Parathyroid adenoma (tissue), 2 donors: ENCODE measurements around the gene KLHL29.

ENCODE experiments used
- H2AFZ ChIP-seq: fragments of 300-600 bp; sonication (generic); one replicate; pipeline ENCODE4 v1.7.0; 2017; ENCODE audit warnings: antibody characterized with exemption, mild to moderate bottlenecking
- H3K27ac ChIP-seq: fragments of 300-600 bp; sonication (generic); one replicate; pipeline ENCODE4 v1.7.0; 2017
- H3K27me3 ChIP-seq: fragments of 300-600 bp; sonication (generic); one replicate; pipeline ENCODE4 v1.7.0; 2017; ENCODE audit warnings: low read length; ENCODE audit not compliant: control insufficient read depth, insufficient read depth
- H3K36me3 ChIP-seq: fragments of 300-600 bp; sonication (generic); one replicate; pipeline ENCODE4 v1.7.0; 2017; ENCODE audit warnings: low read length; ENCODE audit not compliant: control insufficient read depth, insufficient read depth
- H3K4me1 ChIP-seq: fragments of 300-600 bp; sonication (generic); one replicate; pipeline ENCODE4 v1.7.0; 2017; ENCODE audit warnings: control low read depth
- H3K4me2 ChIP-seq: fragments of 300-600 bp; sonication (generic); one replicate; pipeline ENCODE4 v1.7.0; 2017; ENCODE audit warnings: low read length
- H3K4me3 ChIP-seq: fragments of 300-600 bp; sonication (generic); one replicate; pipeline ENCODE4 v1.7.0; 2017; ENCODE audit warnings: low read depth, low read length
- H3K79me2 ChIP-seq: fragments of 300-600 bp; sonication (generic); one replicate; pipeline ENCODE4 v1.7.0; 2017; ENCODE audit warnings: control low read depth
- H3K9ac ChIP-seq: fragments of 300-600 bp; sonication (generic); one replicate; pipeline ENCODE4 v1.7.0; 2017; ENCODE audit warnings: mild to moderate bottlenecking
- H3K9me3 ChIP-seq: fragments of 300-600 bp; sonication (generic); one replicate; pipeline ENCODE4 v1.7.0; 2017; ENCODE audit warnings: low read length; ENCODE audit not compliant: control insufficient read depth
- CTCF ChIP-seq: fragments of 300-600 bp; sonication (generic); IDR thresholded peaks from one replicate; pipeline ENCODE4 v1.7.0; 2017; ENCODE audit warnings: antibody characterized with exemption, mild to moderate bottlenecking
- donor health status: primary hyperparathyroidism.

The KLHL29 gene

GRCh38 chr2:23504591-23504990, 119.6 kb downstream of the KLHL29 start:
- no peaks in the 10 kb centered on the region for H3K36me3 ChIP-seq
- no peak overlapping the region for H3K4me3 ChIP-seq
- H2AFZ ChIP-seq: no peak overlapping the region
- H3K9ac ChIP-seq: no peak overlapping the region
- no peak overlapping the region for H3K27ac ChIP-seq
- no peaks in the 10 kb centered on the region for H3K4me1 ChIP-seq
- no peaks in the 10 kb centered on the region for H3K27me3 ChIP-seq
- H3K79me2 ChIP-seq: no peaks in the 10 kb centered on the region
- H3K9me3 ChIP-seq: no peaks in the 10 kb centered on the region
- TF ChIP-seq CTCF: no peak
- no peak overlapping the region for H3K4me2 ChIP-seq

- H3K4me3 ChIP-seq: no peak overlapping the region
- no peak overlapping the region for H3K4me2 ChIP-seq
- no peaks in the 10 kb centered on the region for H3K9me3 ChIP-seq
- no peaks in the 10 kb centered on the region for H3K79me2 ChIP-seq
- no peaks in the 10 kb centered on the region for H3K36me3 ChIP-seq
- TF ChIP-seq CTCF: no peak
- H2AFZ ChIP-seq: no peak overlapping the region
- no peaks in the 10 kb centered on the region for H3K27me3 ChIP-seq
- H3K9ac ChIP-seq: no peak overlapping the region
- no peak overlapping the region for H3K27ac ChIP-seq
- no peaks in the 10 kb centered on the region for H3K4me1 ChIP-seq
These were observed 120.4 kb downstream of the KLHL29 start for GRCh38 chr2:23505218-23505983.

- Histone ChIP-seq H3K27ac (no peak overlapping the region), H3K79me2 (no peaks in the 10 kb centered on the region), H2AFZ (no peak overlapping the region), H3K4me1 (no peaks in the 10 kb centered on the region), H3K27me3 (no peaks in the 10 kb centered on the region), H3K9ac (no peak overlapping the region), H3K4me2 (no peak overlapping the region), H3K9me3 (no peaks in the 10 kb centered on the region), H3K36me3 (no peaks in the 10 kb centered on the region), H3K4me3 (no peak overlapping the region)
- TF ChIP-seq CTCF: no peak
These were observed 121.0 kb downstream of the KLHL29 start for GRCh38 chr2:23505984-23506380.

- Histone ChIP-seq H3K36me3 (no peaks in the 10 kb centered on the region), H3K9me3 (no peaks in the 10 kb centered on the region), H3K4me3 (no peak overlapping the region), H3K27me3 (no peaks in the 10 kb centered on the region), H2AFZ (no peak overlapping the region), H3K27ac (no peak overlapping the region), H3K9ac (no peak overlapping the region), H3K4me2 (no peak overlapping the region), H3K4me1 (no peaks in the 10 kb centered on the region), H3K79me2 (no peaks in the 10 kb centered on the region)
- TF ChIP-seq CTCF: no peak
These were observed 121.7 kb downstream of the KLHL29 start for GRCh38 chr2:23506531-23507266.
